HepG2 (cell line): ENCODE measurements around the gene SPINK4. TPM values are rescaled to one million over a fixed set of nuclear protein-coding genes. Genes with fewer than 3 reads are reported as not detected.

Experiments used
- ATAC-seq: fragments of 200-7000 bp; cut with Tn5 transposase; 3 replicates; pipeline ENCODE4 v1.9.1; 2020; ENCODE audit warnings: mild to moderate bottlenecking, moderate library complexity
- BruUV-seq: library from RNA; stranded (reverse); fragments of 400-500 nt; replicated peaks from 2 replicates; lab custom pipeline; 2021; lab: Mats Ljungman, UMichigan
- CTCF ChIA-PET: fragments of 300-600 bp; formaldehyde crosslinking; extraction: SDS; loops from one replicate; lab custom pipeline; 2021; ENCODE audit warnings: low total read pairs, inconsistent platforms, low intra/inter-chr PET ratio; lab: Yijun Ruan, JAX
- POLR2A ChIA-PET: fragments of 350-600 bp; sonication (Branson Sonifier 250); formaldehyde crosslinking; loops from one replicate; lab custom pipeline; 2020; ENCODE audit warnings: antibody characterized with exemption, inconsistent platforms; lab: Yijun Ruan, JAX
- DNase-seq: peaks from one replicate; pipeline ENCODE4 v3.0.0-alpha.2; 2015; ENCODE audit warnings: low spot score
- FAIRE-seq: peaks from 3 replicates; lab custom pipeline; 2011; peaks lifted over from hg19 to GRCh38; lab: Jason Lieb, UNC
- H2AFZ ChIP-seq: one replicate; pipeline ENCODE4 v1.6.1; 2011; ENCODE audit warnings: low read length, inconsistent platforms
- H3K27ac ChIP-seq: fragments of 300-600 bp; 3 replicates; pipeline ENCODE4 v1.8.0; 2011; ENCODE audit warnings: mixed run types, mild to moderate bottlenecking, mixed read lengths, low read length, inconsistent platforms; ENCODE audit not compliant: insufficient read depth; ENCODE audit errors: extremely low read length
- H3K27me3 ChIP-seq, 2 experiments: fragments of 200-600 bp in 1 of 2; 2 replicates in 1 of 2; 3 replicates in 1 of 2; pipeline versions ENCODE4 v1.6.0 to v1.8.0; 2011; ENCODE audit warnings: low read length in 2 of 2, mild to moderate bottlenecking in 2 of 2, moderate library complexity in 2 of 2, inconsistent platforms in 1 of 2; ENCODE audit not compliant: insufficient read depth in 2 of 2, control insufficient read depth in 1 of 2
- H3K36me3 ChIP-seq, 2 experiments: fragments of 200-600 bp in 1 of 2; replicated peaks in 1 of 2; 2 replicates in 1 of 2; 3 replicates in 1 of 2; pipeline versions ENCODE4 v1.5.1 to v1.8.0; 2011; ENCODE audit warnings: low read length in 2 of 2, inconsistent platforms in 1 of 2; ENCODE audit not compliant: insufficient read depth in 2 of 2, control insufficient read depth in 1 of 2
- H3K4me1 ChIP-seq: 2 replicates; pipeline ENCODE4 v1.5.1; 2012; ENCODE audit warnings: low read length, inconsistent platforms; ENCODE audit not compliant: insufficient read depth
- H3K4me2 ChIP-seq: 2 replicates; pipeline ENCODE4 v1.6.0; 2011; ENCODE audit warnings: low read depth, low read length, inconsistent platforms
- H3K4me3 ChIP-seq, 3 experiments: fragments of 200-600 bp in 1 of 3; sonication (generic), shearing (Covaris generic) in 1 of 3; replicated peaks in 1 of 3; 2 replicates each; pipeline ENCODE4 v1.5.1; 2011 to 2016; ENCODE audit warnings: low read length in 3 of 3, inconsistent platforms in 2 of 3, low read depth in 2 of 3, mild to moderate bottlenecking in 2 of 3, control low read depth in 1 of 3, mixed read lengths in 1 of 3; ENCODE audit not compliant: insufficient read depth in 1 of 3
- H3K79me2 ChIP-seq: one replicate; pipeline ENCODE4 v1.6.1; 2011; ENCODE audit warnings: low read length, inconsistent platforms; ENCODE audit not compliant: insufficient read depth
- H3K9ac ChIP-seq: 2 replicates; pipeline ENCODE4 v1.6.0; 2011; ENCODE audit warnings: mild to moderate bottlenecking, low read depth, low read length, inconsistent platforms; ENCODE audit not compliant: insufficient read depth
- H3K9me3 ChIP-seq: 2 replicates; pipeline ENCODE4 v1.5.1; 2012; ENCODE audit warnings: mild to moderate bottlenecking, low read length
- H4K20me1 ChIP-seq: 2 replicates; pipeline ENCODE4 v1.6.0; 2011; ENCODE audit warnings: inconsistent platforms, mild to moderate bottlenecking, low read length, moderate library complexity; ENCODE audit not compliant: insufficient read depth
- ARNT2 ChIP-seq: sonication (generic); formaldehyde crosslinking; IDR thresholded peaks from 2 replicates; pipeline ENCODE4 v1.8.0; 2022; ENCODE audit warnings: mild to moderate bottlenecking, low read depth, missing genetic modification reagents, moderate library complexity
- FUBP1 ChIP-seq: sonication (generic); formaldehyde crosslinking; IDR thresholded peaks from 2 replicates; pipeline ENCODE4 v1.5.1; 2020; ENCODE audit warnings: missing genetic modification reagents, mild to moderate bottlenecking, borderline replicate concordance
- HOXA9 ChIP-seq: sonication (generic); formaldehyde crosslinking; IDR thresholded peaks from 2 replicates; pipeline ENCODE4 v1.8.1; 2022; ENCODE audit warnings: missing genetic modification reagents, mild to moderate bottlenecking, moderate library complexity, borderline replicate concordance
- NR3C1 ChIP-seq: sonication (generic); formaldehyde crosslinking; IDR thresholded peaks from 2 replicates; pipeline ENCODE4 v1.4.0; 2020; ENCODE audit warnings: missing genetic modification reagents
- RARG ChIP-seq: sonication (generic); formaldehyde crosslinking; IDR thresholded peaks from 2 replicates; pipeline ENCODE4 v1.4.0; 2020; ENCODE audit warnings: low read depth, mild to moderate bottlenecking, missing genetic modification reagents
- SMAD3 ChIP-seq: sonication (generic); formaldehyde crosslinking; IDR thresholded peaks from 2 replicates; pipeline ENCODE4 v1.4.0; 2020; ENCODE audit warnings: missing genetic modification reagents
- SSRP1 ChIP-seq: IDR thresholded peaks from 2 replicates; pipeline ENCODE4 v1.6.1; 2016; ENCODE audit warnings: control low read depth
- SYNCRIP ChIP-seq: fragments of 200-400 bp; formaldehyde crosslinking; IDR thresholded peaks from 2 replicates; pipeline ENCODE4 v1.6.1; 2018; ENCODE audit warnings: mild to moderate bottlenecking, low read depth, low read length; ENCODE audit not compliant: insufficient read depth
- YY1 ChIP-seq: IDR thresholded peaks from 2 replicates; pipeline ENCODE4 v1.6.1; 2011; ENCODE audit warnings: low read length, low read depth, moderate library complexity, mild to moderate bottlenecking; ENCODE audit not compliant: insufficient read depth, insufficient replicate concordance
- ZBTB7A ChIP-seq: sonication (generic); formaldehyde crosslinking; IDR thresholded peaks from 2 replicates; pipeline ENCODE4 v1.8.0; 2022; ENCODE audit warnings: mild to moderate bottlenecking, missing genetic modification reagents
- ZC3H13 ChIP-seq: sonication (generic); formaldehyde crosslinking; IDR thresholded peaks from 2 replicates; pipeline ENCODE4 v1.8.1; 2023; ENCODE audit warnings: mild to moderate bottlenecking, missing genetic modification reagents, moderate library complexity
- ZNF136 ChIP-seq: sonication (generic); formaldehyde crosslinking; IDR thresholded peaks from 2 replicates; pipeline ENCODE4 v1.8.1; 2022; ENCODE audit warnings: low read depth, mild to moderate bottlenecking, moderate library complexity, missing genetic modification reagents
- ZNF441 ChIP-seq: sonication (generic); formaldehyde crosslinking; IDR thresholded peaks from 2 replicates; pipeline ENCODE4 v1.7.0; 2021; ENCODE audit warnings: missing genetic modification reagents, borderline replicate concordance
- ZNF496 ChIP-seq: sonication (generic); formaldehyde crosslinking; IDR thresholded peaks from 2 replicates; pipeline ENCODE4 v1.8.1; 2023; ENCODE audit warnings: mild to moderate bottlenecking, moderate library complexity, missing genetic modification reagents; ENCODE audit not compliant: insufficient replicate concordance
- ZNF616 ChIP-seq: sonication (generic); formaldehyde crosslinking; IDR thresholded peaks from 2 replicates; pipeline ENCODE4 v1.5.0; 2020; ENCODE audit warnings: low read depth, mild to moderate bottlenecking, missing genetic modification reagents
- ZNF674 ChIP-seq: sonication (generic); formaldehyde crosslinking; IDR thresholded peaks from 2 replicates; pipeline ENCODE4 v1.5.0; 2020; ENCODE audit warnings: low read depth, mild to moderate bottlenecking, missing genetic modification reagents
- WGBS: methylation state at CpG from one replicate; pipeline ENCODE4 v1.1.6; 2017; ENCODE audit warnings: low lambda C conversion rate; 5-methylcytosine and 5-hydroxymethylcytosine counted together
- in situ Hi-C: cut with HindIII; loops from 2 replicates; pipeline ENCODE4 v1.10.0; 2017; ENCODE audit warnings: low pct_unique_long_range_greater_than_20kb; ENCODE audit not compliant: extremely low pct_ligation_motif_present
- intact Hi-C: fragments of 100-400 bp; cut with micrococcal nuclease; formaldehyde crosslinking; loops from one replicate; pipeline ENCODE4 v1.10.0; 2022; ENCODE audit not compliant: unreplicated experiment
- polyA plus RNA-seq, 8 experiments: library from polyadenylated mRNA; depleted of rRNA in 3 of 8; stranded (reverse) in 7 of 8; unstranded in 1 of 8; fragments of >200 nt; fragmentation: Illumina TruSeq in 4 of 8; extraction: Trizol in 4 of 8; gene quantifications; 2 replicates each; pipeline versions ENCODE4 v1.2.1 to v1.2.3, GENCODE V29; 2011 to 2016; ENCODE audit warnings: low read depth in 4 of 8, missing spikeins in 1 of 8, mixed read lengths in 1 of 8; ENCODE audit not compliant: insufficient read depth in 1 of 8
- total RNA-seq, 5 experiments: library from RNA; depleted of rRNA; stranded (reverse); fragments of >200 nt; fragmentation: Illumina TruSeq; extraction: Trizol; gene quantifications; 2 replicates each; pipeline ENCODE4 v1.2.3, GENCODE V29; 2016; ENCODE audit warnings: low read depth in 1 of 5
- TF ChIP-seq, protein P1 (sequence below): sonication (generic); formaldehyde crosslinking; IDR thresholded peaks from 2 replicates; pipeline ENCODE4 v1.8.1; 2023; ENCODE audit warnings: mild to moderate bottlenecking, moderate library complexity, missing genetic modification reagents

The SPINK4 gene
- total and polyA plus RNA-seq, 2 of the 13 experiments (the other 11 are each of a cell fraction or from before 2014, with no cell fraction given) = 0.53 to 3.4 TPM

DNA sequence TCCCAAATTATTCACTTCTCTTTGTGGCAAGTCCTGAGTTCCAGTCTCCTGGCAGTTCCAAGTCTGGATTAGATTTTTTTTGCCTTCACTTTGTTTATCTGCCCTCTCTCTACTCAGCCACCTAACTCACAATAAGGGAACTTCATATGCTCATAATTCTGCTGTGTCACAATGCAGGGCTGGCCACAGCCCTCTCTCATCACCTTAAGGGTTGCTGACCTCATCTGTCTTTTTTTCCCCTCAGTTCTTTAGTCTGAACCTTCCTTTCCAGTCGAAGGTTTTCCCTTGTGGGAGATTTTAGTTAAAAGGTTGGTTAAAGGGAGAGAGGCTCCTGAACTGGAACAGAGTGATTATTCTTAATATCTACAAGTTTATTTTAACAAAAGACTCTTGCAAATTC is 20.4 kb downstream of the SPINK4 start:
- WGBS = 90% methylated on average over 1 of the region's 1 CpG
- Histone ChIP-seq H3K4me2 (no peak overlapping the region), H3K79me2 (peaks cover 31% of the 10 kb centered on the region), H3K9me3 (no peaks in the 10 kb centered on the region), H4K20me1 (no peaks in the 10 kb centered on the region; the same call in 1 of the 2 replicates), H3K9ac (no peak overlapping the region), H3K27me3 (no peaks in the 10 kb centered on the region; a peak in 1 of 5 replicates), H3K4me3 (no peak overlapping the region), H3K36me3 (peaks cover 28 to 65% of the 10 kb centered on the region in 2 experiments), H3K4me1 (peaks cover 11% of the 10 kb centered on the region), H2AFZ (no peak overlapping the region), H3K27ac (no peak overlapping the region)
- no peak for ATAC-seq
- TF ChIP-seq RARG = no peak
- TF ChIP-seq YY1 = no peak
- TF ChIP-seq NR3C1 (CRISPR knock-in tag) = no peak
- no peak for TF ChIP-seq ZBTB7A (CRISPR knock-in tag)
- no peak for TF ChIP-seq SYNCRIP
- no peak for TF ChIP-seq FUBP1
- TF ChIP-seq SMAD3 (CRISPR knock-in tag) = no peak
- no peak for TF ChIP-seq ZNF674 (CRISPR knock-in tag)
- TF ChIP-seq ZNF496 = no peak
- no peak for TF ChIP-seq ZNF441 (CRISPR knock-in tag)
- no peak for TF ChIP-seq HOXA9
- TF ChIP-seq ARNT2 (CRISPR knock-in tag) = no peak
- TF ChIP-seq SSRP1 (CRISPR knock-in tag) = no peak
- TF ChIP-seq ZNF616 (CRISPR knock-in tag) = no peak
- TF ChIP-seq, protein P1, sequence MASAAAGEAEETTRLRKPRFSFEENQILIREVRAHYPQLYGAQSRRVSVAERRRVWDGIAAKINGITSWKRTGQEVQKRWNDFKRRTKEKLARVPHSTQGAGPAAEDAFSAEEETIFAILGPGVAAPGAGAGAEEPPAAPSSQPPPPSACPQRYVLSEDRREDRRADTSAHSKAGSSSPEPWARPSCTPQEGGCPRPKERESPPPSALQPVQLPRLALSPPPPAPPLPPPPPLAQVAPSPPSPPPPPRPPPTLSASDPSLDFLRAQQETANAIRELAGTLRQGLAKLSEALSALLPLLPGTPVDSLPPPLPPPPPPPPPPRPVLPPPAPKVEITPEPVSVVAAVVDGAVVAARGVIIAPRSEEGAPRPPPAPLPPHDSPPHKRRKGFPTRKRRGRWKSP (CRISPR knock-in tag) = no peak
- TF ChIP-seq ZNF136 (CRISPR knock-in tag) = no peak
- TF ChIP-seq ZC3H13 (CRISPR knock-in tag) = no peak
- CTCF ChIA-PET = no interaction called here
- in situ Hi-C loops (no loop called here), intact Hi-C loops (loop anchor here (5.0 kb wide), 1 partner anchor 33 kb away; no protein-coding TSS in a partner anchor)
- POLR2A ChIA-PET = no interaction called here
- no TSS peak for BruUV-seq
- no peak for DNase-seq
- FAIRE-seq = no peak
